ENCODE measurements around the gene HOXA6.
A peak's percentile ranks its signal among the peaks of the same experiment; 100 is the strongest.

Gene HOXA6

GRCh38 chr7:27188386-27189294 lies 41.1 kb upstream of the HOXA6 start:
- Mint-ChIP-seq H3K27ac (peak overlapping the region; percentile 53 to 97 (median 78)), H3K27me3 (ENCODE audit: low read depth) (peaks cover 100% of the 10 kb centered on the region), H3K4me3 (peak overlapping the region; percentile 71 to 92 (median 79)), H3K9me3 (no peaks in the 10 kb centered on the region), H3K4me1 (peaks cover 43% of the 10 kb centered on the region), H3K36me3 (ENCODE audit: low read depth) (no peaks in the 10 kb centered on the region)
- no peak for TF ChIP-seq CTCF (IDR thresholded peaks at IDR 0.05; ENCODE audit: unreplicated experiment in 3 of 3)

- H3K9me3 Mint-ChIP-seq: no peaks in the 10 kb centered on the region
- peak overlapping the region; percentile 71 to 92 (median 79) for H3K4me3 Mint-ChIP-seq
- H3K27me3 Mint-ChIP-seq (ENCODE audit: low read depth): peaks cover 100% of the 10 kb centered on the region
- TF ChIP-seq CTCF (IDR thresholded peaks at IDR 0.05; ENCODE audit: unreplicated experiment in 3 of 3): no peak
- H3K36me3 Mint-ChIP-seq (ENCODE audit: low read depth): no peaks in the 10 kb centered on the region
- peaks cover 41% of the 10 kb centered on the region for H3K4me1 Mint-ChIP-seq
- H3K27ac Mint-ChIP-seq: peak overlapping the region; percentile 53 to 97 (median 78)
Measured at GRCh38 chr7:27187475-27188385, 40.2 kb upstream of the HOXA6 start.

- Mint-ChIP-seq H3K4me3 (peak overlapping the region; percentile 91 to 92 (median 92)), H3K4me1 (peaks cover 44% of the 10 kb centered on the region), H3K27ac (peak overlapping the region; percentile 27 to 97 (median 97)), H3K36me3 (ENCODE audit: low read depth) (no peaks in the 10 kb centered on the region), H3K27me3 (ENCODE audit: low read depth) (peaks cover 100% of the 10 kb centered on the region), H3K9me3 (no peaks in the 10 kb centered on the region)
- TF ChIP-seq CTCF (IDR thresholded peaks at IDR 0.05; ENCODE audit: unreplicated experiment in 3 of 3): no peak
Measured at GRCh38 chr7:27186668-27187474, 39.3 kb upstream of the HOXA6 start.

- Mint-ChIP-seq H3K4me3 (peak overlapping the region; percentile 91 to 92 (median 92)), H3K27ac (peak overlapping the region; percentile 27 to 97 (median 97)), H3K9me3 (no peaks in the 10 kb centered on the region), H3K4me1 (peaks cover 49% of the 10 kb centered on the region), H3K36me3 (ENCODE audit: low read depth) (no peaks in the 10 kb centered on the region), H3K27me3 (ENCODE audit: low read depth) (peaks cover 100% of the 10 kb centered on the region)
- TF ChIP-seq CTCF (IDR thresholded peaks at IDR 0.05; ENCODE audit: unreplicated experiment in 3 of 3): no peak
Measured at GRCh38 chr7:27185854-27186667, 38.5 kb upstream of the HOXA6 start.
